K562 (cell line): Measurements from ENCODE around the gene CD300LG. TPM values are rescaled to one million over a fixed set of nuclear protein-coding genes. Genes with fewer than 3 reads are reported as not detected.
"Not testable (repeated sequence)": the region's sequence is repeated elsewhere in the genome, so short reads cannot be mapped to it uniquely, and the experiment has no call there.

Source experiments
- ATAC-seq: fragments of 200-7000 bp; cut with Tn5 transposase; 3 replicates; pipeline ENCODE4 v1.9.1; 2020; ENCODE audit warnings: moderate library complexity
- BruUV-seq: library from RNA; stranded (reverse); fragments of 400-500 nt; replicated peaks from 2 replicates; lab custom pipeline; 2021; lab: Mats Ljungman, UMichigan
- CTCF ChIA-PET: fragments of 300-600 bp; formaldehyde crosslinking; extraction: SDS; loops from one replicate; lab custom pipeline; 2021; ENCODE audit warnings: low intra/inter-chr PET ratio; lab: Yijun Ruan, JAX
- POLR2A ChIA-PET: fragments of 300-600, 350-650 bp; sonication (Branson Sonifier 250); formaldehyde crosslinking; extraction: SDS; loops from one replicate; lab custom pipeline; 2021; ENCODE audit warnings: antibody characterized with exemption, inconsistent platforms; lab: Yijun Ruan, JAX
- DNase-seq, 4 experiments: peaks; one replicate each; pipeline versions ENCODE4 v3.0.0 to v3.0.0-alpha.2; 2011 to 2018; ENCODE audit warnings: low spot score in 3 of 4, mixed read lengths in 3 of 4; ENCODE audit errors: extremely low read depth in 1 of 4
- FAIRE-seq: peaks from 2 replicates; lab custom pipeline; 2011; peaks lifted over from hg19 to GRCh38; lab: Jason Lieb, UNC
- H2AFZ ChIP-seq: 2 replicates; pipeline ENCODE4 v1.6.0; 2011; ENCODE audit warnings: low read depth, low read length, control low read depth, inconsistent platforms
- H3K27ac ChIP-seq: fragments of 200-600 bp; 3 replicates; pipeline ENCODE4 v1.8.0; 2011; ENCODE audit warnings: low read depth, mild to moderate bottlenecking, control low read depth, inconsistent platforms, low read length, moderate library complexity, mixed read lengths; ENCODE audit errors: extremely low read depth
- H3K27me3 ChIP-seq, 2 experiments: fragments of 300-600 bp in 1 of 2; 2 replicates in 1 of 2; 3 replicates in 1 of 2; pipeline versions ENCODE4 v1.6.0 to v1.8.0; 2011; ENCODE audit warnings: inconsistent platforms in 2 of 2, low read length in 2 of 2, mild to moderate bottlenecking in 1 of 2, mixed read lengths in 1 of 2, moderate library complexity in 1 of 2; ENCODE audit not compliant: control insufficient read depth in 2 of 2, insufficient read depth in 2 of 2
- H3K36me3 ChIP-seq: fragments of 300-600 bp; 3 replicates; pipeline ENCODE4 v1.8.0; 2011; ENCODE audit warnings: mild to moderate bottlenecking, low read length, inconsistent platforms; ENCODE audit not compliant: control insufficient read depth, insufficient read depth
- H3K4me1 ChIP-seq, 2 experiments: fragments of 200-600 bp in 1 of 2; replicated peaks in 1 of 2; 2 replicates in 1 of 2; 3 replicates in 1 of 2; pipeline versions ENCODE4 v1.5.1 to v1.8.0; 2011; ENCODE audit warnings: inconsistent platforms in 2 of 2, low read length in 2 of 2, mild to moderate bottlenecking in 1 of 2, mixed read lengths in 1 of 2, moderate library complexity in 1 of 2; ENCODE audit not compliant: control insufficient read depth in 2 of 2, insufficient read depth in 2 of 2
- H3K4me2 ChIP-seq: 2 replicates; pipeline ENCODE4 v1.6.1; 2011; ENCODE audit warnings: low read length, control low read depth, inconsistent platforms, mixed read lengths; ENCODE audit not compliant: insufficient read depth
- H3K4me3 ChIP-seq: fragments of 200-600 bp; sonication (generic), shearing (Covaris generic); 2 replicates; pipeline ENCODE4 v1.5.1; 2016; ENCODE audit warnings: control low read depth, inconsistent platforms
- H3K79me2 ChIP-seq: fragments of 200-600 bp; 3 replicates; pipeline ENCODE4 v1.8.0; 2011; ENCODE audit warnings: low read length, inconsistent platforms; ENCODE audit not compliant: control insufficient read depth, insufficient read depth
- H3K9ac ChIP-seq, 2 experiments: 2 replicates each; pipeline versions ENCODE4 v1.6.0 to v1.6.1; 2011; ENCODE audit warnings: low read depth in 2 of 2, low read length in 2 of 2, control low read depth in 1 of 2, inconsistent platforms in 1 of 2, mild to moderate bottlenecking in 1 of 2, mixed read lengths in 1 of 2; ENCODE audit not compliant: insufficient read depth in 1 of 2
- H3K9me1 ChIP-seq: one replicate; pipeline ENCODE4 v1.6.0; 2011; ENCODE audit warnings: inconsistent platforms, mild to moderate bottlenecking, low read length, moderate library complexity; ENCODE audit not compliant: control insufficient read depth, insufficient read depth
- H3K9me3 ChIP-seq: replicated peaks from 2 replicates; pipeline ENCODE4 v1.5.1; 2011; ENCODE audit warnings: low read depth, low read length, inconsistent platforms; ENCODE audit not compliant: control insufficient read depth, insufficient read depth
- H4K20me1 ChIP-seq: replicated peaks from 2 replicates; pipeline ENCODE4 v1.6.1; 2011; ENCODE audit warnings: low read length, inconsistent platforms, mixed read lengths; ENCODE audit not compliant: control insufficient read depth, insufficient read depth
- C11orf30 ChIP-seq: fragments of 450-650 bp; IDR thresholded peaks from 2 replicates; pipeline ENCODE4 v1.6.1; 2016; ENCODE audit warnings: low read depth, mild to moderate bottlenecking
- KHSRP ChIP-seq: fragments of 450-650 bp; IDR thresholded peaks from 2 replicates; pipeline ENCODE4 v1.6.1; 2017
- MAFG ChIP-seq: fragments of 450-650 bp; conservative IDR thresholded peaks from 2 replicates; pipeline ENCODE4 v1.6.1; 2016; ENCODE audit warnings: missing genetic modification characterization, missing compliant biosample characterization
- SPI1 ChIP-seq: IDR thresholded peaks from 2 replicates; pipeline ENCODE4 v1.6.1; 2011; ENCODE audit warnings: low read depth, low read length, control low read depth, borderline replicate concordance
- ZNF316 ChIP-seq: fragments of 450-650 bp; IDR thresholded peaks from 2 replicates; pipeline ENCODE4 v1.6.1; 2016
- WGBS: fragments of 100-300 bp; shearing (Covaris generic); methylation state at CpG from one replicate; pipeline ENCODE4 v1.1.6; 2016; ENCODE audit warnings: low coverage, mixed read lengths; ENCODE audit not compliant: insufficient coverage; ENCODE audit errors: missing lambda C conversion rate; 5-methylcytosine and 5-hydroxymethylcytosine counted together
- in situ Hi-C: fragments of 300-500 bp; cut with MboI; formaldehyde crosslinking; loops from 4 replicates; pipeline ENCODE4 v1.15.0; 2018; ENCODE audit warnings: inconsistent platforms, mixed read lengths
- intact Hi-C: fragments of 100-400 bp; cut with micrococcal nuclease; formaldehyde crosslinking; loops from 2 replicates; pipeline ENCODE4 v1.14.2; 2022
- polyA plus RNA-seq, 8 experiments: library from polyadenylated mRNA; depleted of rRNA in 4 of 8; stranded (reverse) in 5 of 8; unstranded in 3 of 8; fragments of >200 nt; fragmentation: Nextera tagmentation in 2 of 8; fragmentation: Illumina TruSeq in 1 of 8; extraction: Ambion mirVana in 2 of 8; extraction: Trizol in 1 of 8; gene quantifications; 2 replicates each; pipeline versions ENCODE4 v1.2.1 to v1.2.3, GENCODE V29; 2011 to 2014; ENCODE audit warnings: inconsistent platforms in 1 of 8, missing spikeins in 1 of 8
- total RNA-seq, 7 experiments: library from RNA; depleted of rRNA in 6 of 7; stranded (reverse); fragments of >200 nt in 6 of 7; fragmentation: Illumina TruSeq in 2 of 7; extraction: Trizol in 2 of 7; gene quantifications; 2 replicates each; pipeline versions ENCODE4 v1.2.1 to v1.2.3, GENCODE V29; 2011 to 2021; ENCODE audit warnings: low replicate concordance in 1 of 7

CD300LG gene
- total and polyA plus RNA-seq, 9 of the 15 experiments (the other 6 are each of a cell fraction or from before 2014, with no cell fraction given): not detected

- Histone ChIP-seq H3K36me3 (no peaks in the 10 kb centered on the region), H3K27me3 (peaks cover 32 to 38% of the 10 kb centered on the region in 2 experiments), H3K79me2 (no peaks in the 10 kb centered on the region), H3K9me3 (no peaks in the 10 kb centered on the region), H3K9me1 (no peaks in the 10 kb centered on the region), H4K20me1 (no peaks in the 10 kb centered on the region), H2AFZ (peak overlapping the region; percentile 47; the same call in 1 of the 2 replicates), H3K4me2 (no peak overlapping the region), H3K4me3 (no peak overlapping the region), H3K9ac (no peak overlapping the region), H3K27ac (no peak overlapping the region), H3K4me1 (no peaks in the 10 kb centered on the region; a peak in 2 of 5 replicates)
- intact Hi-C loops (no loop called here), in situ Hi-C loops (no loop called here)
- FAIRE-seq (no peak), DNase-seq (no peak), ATAC-seq (no peak)
- ChIA-PET CTCF (no interaction called here), POLR2A (no interaction called here)
- BruUV-seq: no TSS peak
- WGBS: 5% methylated on average over 10 of the region's 10 CpGs
- TF ChIP-seq KHSRP (no peak), SPI1 (peak; percentile 66; the same call in 1 of the 2 replicates)
Observed at GRCh38 chr17:43868226-43868994, 21.4 kb downstream of the CD300LG start.

- CTCF ChIA-PET, FAIRE-seq, BruUV-seq, intact Hi-C loops, H3K9ac ChIP-seq, H4K20me1 ChIP-seq, H3K4me2 ChIP-seq, H3K9me1 ChIP-seq, in situ Hi-C loops, POLR2A ChIA-PET, ATAC-seq, H3K79me2 ChIP-seq, H3K36me3 ChIP-seq, H3K9me3 ChIP-seq, H3K27ac ChIP-seq, DNase-seq, H2AFZ ChIP-seq, H3K4me1 ChIP-seq, H3K4me3 ChIP-seq: not testable (repeated sequence)
- H3K27me3 ChIP-seq: peaks cover 30 to 34% of the 10 kb centered on the region in 2 experiments
- TF ChIP-seq C11orf30 (peak; percentile 55; the same call in 1 of the 2 replicates), MAFG (tag) (peak; percentile 66), ZNF316 (peak; percentile 78)
- 3% methylated on average over 5 of the region's 6 CpGs for WGBS
Observed at GRCh38 chr17:43869031-43869430, 22.1 kb downstream of the CD300LG start.
